ENCODE data around the gene GSX1. TPM values are rescaled to one million over a fixed set of nuclear protein-coding genes. Genes with fewer than 3 reads are reported as not detected.

GSX1 gene
- polyA plus RNA-seq, 3 donors: not detected

DNA sequence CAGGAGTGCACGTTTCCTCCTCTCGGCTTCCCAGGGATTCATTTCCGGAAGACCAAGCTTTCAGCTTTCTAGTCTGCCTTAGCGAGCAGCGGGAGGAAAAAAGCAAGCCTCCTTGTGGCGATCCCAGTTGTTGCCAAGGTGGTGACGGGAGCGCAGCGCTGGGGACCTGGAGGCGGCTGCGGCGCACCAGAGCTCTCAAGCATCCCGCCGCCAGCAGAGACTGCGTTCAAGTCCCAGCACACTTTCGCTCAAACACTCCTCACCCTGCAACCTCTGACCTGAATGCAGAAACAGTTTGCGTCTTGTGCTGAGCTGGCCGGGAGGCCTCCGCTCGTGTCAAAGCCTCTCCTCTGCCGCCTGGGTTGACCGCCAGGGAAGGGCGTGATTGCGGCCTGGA is 4.9 kb downstream of the GSX1 start:
- peaks cover 75 to 87% of the 10 kb centered on the region in 2 donors for H3K27me3 ChIP-seq (ENCODE audit: control insufficient read depth in 2 of 2, insufficient read depth in 2 of 2, low read length in 2 of 2)
- H3K9me3 ChIP-seq (replicated peaks in 1 of 2; ENCODE audit: control insufficient read depth in 1 of 2, insufficient read depth in 1 of 2, low read length in 2 of 2): peaks cover 0 to 16% of the 10 kb centered on the region in 2 donors
- H3K27me3 Mint-ChIP-seq (ENCODE audit: low read depth in 3 of 3): peaks cover 76 to 94% (median 88%) of the 10 kb centered on the region in 3 donors
- H3K4me3 ChIP-seq (replicated peaks in 1 of 3; ENCODE audit: low read depth in 2 of 3, low read length in 3 of 3): no peak overlapping the region
- peaks cover 1% of the 10 kb centered on the region for H3K4me1 Mint-ChIP-seq
- TF ChIP-seq, protein P1, sequence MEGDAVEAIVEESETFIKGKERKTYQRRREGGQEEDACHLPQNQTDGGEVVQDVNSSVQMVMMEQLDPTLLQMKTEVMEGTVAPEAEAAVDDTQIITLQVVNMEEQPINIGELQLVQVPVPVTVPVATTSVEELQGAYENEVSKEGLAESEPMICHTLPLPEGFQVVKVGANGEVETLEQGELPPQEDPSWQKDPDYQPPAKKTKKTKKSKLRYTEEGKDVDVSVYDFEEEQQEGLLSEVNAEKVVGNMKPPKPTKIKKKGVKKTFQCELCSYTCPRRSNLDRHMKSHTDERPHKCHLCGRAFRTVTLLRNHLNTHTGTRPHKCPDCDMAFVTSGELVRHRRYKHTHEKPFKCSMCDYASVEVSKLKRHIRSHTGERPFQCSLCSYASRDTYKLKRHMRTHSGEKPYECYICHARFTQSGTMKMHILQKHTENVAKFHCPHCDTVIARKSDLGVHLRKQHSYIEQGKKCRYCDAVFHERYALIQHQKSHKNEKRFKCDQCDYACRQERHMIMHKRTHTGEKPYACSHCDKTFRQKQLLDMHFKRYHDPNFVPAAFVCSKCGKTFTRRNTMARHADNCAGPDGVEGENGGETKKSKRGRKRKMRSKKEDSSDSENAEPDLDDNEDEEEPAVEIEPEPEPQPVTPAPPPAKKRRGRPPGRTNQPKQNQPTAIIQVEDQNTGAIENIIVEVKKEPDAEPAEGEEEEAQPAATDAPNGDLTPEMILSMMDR (IDR thresholded peaks at IDR 0.05): no peak
- no peak overlapping the region for H2AFZ ChIP-seq (ENCODE audit: insufficient read depth, low read depth, low read length, poor library complexity, severe bottlenecking)
- no peak overlapping the region for H3K4me2 ChIP-seq (replicated peaks; ENCODE audit: extremely low read depth, low read length, poor library complexity, severe bottlenecking)
- H3K27ac ChIP-seq (ENCODE audit: low read depth in 1 of 2, low read length in 2 of 2): no peak overlapping the region
- no peak overlapping the region for H3K9ac ChIP-seq (ENCODE audit: insufficient read depth, low read length, poor library complexity, severe bottlenecking)
- intact Hi-C loops (cut with micrococcal nuclease): no loop called here
- H3K79me2 ChIP-seq (ENCODE audit: insufficient read depth, low read length): no peaks in the 10 kb centered on the region
- H3K27ac Mint-ChIP-seq: no peak overlapping the region
- no peaks in the 10 kb centered on the region for H3K4me1 ChIP-seq (ENCODE audit: control insufficient read depth in 1 of 2, insufficient read depth in 2 of 2, low read length in 2 of 2)
- WGBS (ENCODE audit: insufficient coverage): 2% methylated on average over 21 of the region's 24 CpGs
- peaks cover 1 to 2% of the 10 kb centered on the region in 2 donors for H3K36me3 Mint-ChIP-seq
- no peaks in the 10 kb centered on the region for H4K20me1 ChIP-seq (ENCODE audit: insufficient read depth, low read length)
- H3K4me3 Mint-ChIP-seq: peak overlapping the region in 1 of 2 donors; percentile 77
- H3K9me3 Mint-ChIP-seq: peaks cover 0 to 18% (median 7%) of the 10 kb centered on the region in 7 donors
- H3K36me3 ChIP-seq (replicated peaks in 1 of 2; ENCODE audit: control insufficient read depth in 1 of 2, insufficient read depth in 2 of 2, low read length in 2 of 2): no peaks in the 10 kb centered on the region
- no peak for DNase-seq

DNA sequence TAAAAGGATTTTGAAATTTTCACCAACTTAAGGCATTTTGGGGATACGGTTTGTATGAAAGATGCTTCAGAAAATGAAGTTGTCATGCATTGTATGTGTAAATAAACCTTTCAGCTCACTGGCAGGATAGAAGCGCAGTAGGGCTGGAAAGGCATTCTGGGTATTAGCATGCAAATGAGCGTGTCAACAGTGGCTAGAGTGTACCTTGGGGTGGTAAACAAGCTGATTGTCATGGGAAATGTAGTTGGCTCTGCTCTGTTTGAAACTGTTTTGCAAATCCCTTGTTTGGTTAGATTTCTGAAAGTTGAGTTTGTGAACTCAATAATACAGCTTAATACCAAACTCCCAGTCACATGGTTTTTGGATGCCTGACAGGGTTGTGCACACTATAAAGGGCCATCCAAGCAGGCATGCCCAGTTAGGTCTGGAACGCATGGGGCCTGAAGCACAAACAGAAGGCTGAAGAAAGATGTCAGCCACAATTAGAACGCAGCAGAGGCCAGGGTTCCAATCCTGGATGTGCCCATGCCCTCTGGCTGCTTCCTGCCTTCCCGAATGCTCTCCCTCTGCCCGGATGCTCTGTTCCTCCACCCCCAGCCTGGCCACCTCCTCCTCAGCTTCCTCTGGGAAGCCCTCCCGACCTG is 14.6 kb downstream of the GSX1 start:
- H3K4me2 ChIP-seq (replicated peaks; ENCODE audit: extremely low read depth, low read length, poor library complexity, severe bottlenecking): no peak overlapping the region
- 46% methylated on average over 8 of the region's 8 CpGs for WGBS (ENCODE audit: insufficient coverage)
- H2AFZ ChIP-seq (ENCODE audit: insufficient read depth, low read depth, low read length, poor library complexity, severe bottlenecking): no peak overlapping the region
- Mint-ChIP-seq H3K36me3 (no peaks in the 10 kb centered on the region), H3K9me3 (peaks cover 0 to 2% (median 0%) of the 10 kb centered on the region in 7 donors), H3K27ac (peak overlapping the region in 1 of 7 donors; percentile 57), H3K4me1 (no peaks in the 10 kb centered on the region), H3K4me3 (no peak overlapping the region), H3K27me3 (ENCODE audit: low read depth in 3 of 3) (peaks cover 23 to 43% (median 29%) of the 10 kb centered on the region in 3 donors)
- no peaks in the 10 kb centered on the region for H3K4me1 ChIP-seq (ENCODE audit: control insufficient read depth in 1 of 2, insufficient read depth in 2 of 2, low read length in 2 of 2)
- no peak for DNase-seq
- H3K4me3 ChIP-seq (replicated peaks in 1 of 3; ENCODE audit: low read depth in 2 of 3, low read length in 3 of 3): no peak overlapping the region
- TF ChIP-seq, protein P1 (IDR thresholded peaks at IDR 0.05): no peak
- no peaks in the 10 kb centered on the region for H3K9me3 ChIP-seq (replicated peaks in 1 of 2; ENCODE audit: control insufficient read depth in 1 of 2, insufficient read depth in 1 of 2, low read length in 2 of 2)
- intact Hi-C loops (cut with micrococcal nuclease): no loop called here
- no peaks in the 10 kb centered on the region for H3K79me2 ChIP-seq (ENCODE audit: insufficient read depth, low read length)
- no peak overlapping the region for H3K9ac ChIP-seq (ENCODE audit: insufficient read depth, low read length, poor library complexity, severe bottlenecking)
- H3K27ac ChIP-seq (ENCODE audit: low read depth in 1 of 2, low read length in 2 of 2): no peak overlapping the region
- H4K20me1 ChIP-seq (ENCODE audit: insufficient read depth, low read length): no peaks in the 10 kb centered on the region
- peaks cover 13 to 16% of the 10 kb centered on the region in 2 donors for H3K27me3 ChIP-seq (ENCODE audit: control insufficient read depth in 2 of 2, insufficient read depth in 2 of 2, low read length in 2 of 2)
- no peaks in the 10 kb centered on the region for H3K36me3 ChIP-seq (replicated peaks in 1 of 2; ENCODE audit: control insufficient read depth in 1 of 2, insufficient read depth in 2 of 2, low read length in 2 of 2)
